ENCODE results near the gene EML6. TPM values are rescaled to one million over a fixed set of nuclear protein-coding genes. Genes with fewer than 3 reads are reported as not detected.

Gene EML6
- polyA plus RNA-seq, 1 donor (not counting 4 experiments of a cell fraction or from before 2014, with no cell fraction given), result 0.96 TPM

GRCh38 chr2:54902763-54903162 is 179.3 kb downstream of the EML6 start:
- no peaks in the 10 kb centered on the region for H3K9me1 ChIP-seq (ENCODE audit: control insufficient read depth, extremely low read depth, insufficient read depth, low read length)
- no peak for TF ChIP-seq EZH2 (IDR thresholded peaks at IDR 0.05; ENCODE audit: low read length)
- TF ChIP-seq CTCF (optimal IDR thresholded peaks at IDR 0.05 in 1 of 3, IDR thresholded peaks at IDR 0.05 in 1 of 3, conservative IDR thresholded peaks at IDR 0.05 in 1 of 3; ENCODE audit: extremely low read depth in 1 of 3, insufficient read depth in 2 of 3, low read length in 3 of 3), result no peak
- dilution Hi-C loops (cut with MboI; ENCODE audit: extremely low pct_ligation_motif_present, low sequenced_read_pairs), result no loop called here
- H3K27me3 ChIP-seq (ENCODE audit: control insufficient read depth, extremely low read depth, insufficient read depth, low read length), result no peaks in the 10 kb centered on the region
- no peak for DNase-seq (ENCODE audit: low read depth, low spot score)
- H3K27ac ChIP-seq (ENCODE audit: control insufficient read depth, insufficient read depth, low read length), result no peak overlapping the region
- no peaks in the 10 kb centered on the region for H3K9me3 ChIP-seq (ENCODE audit: control insufficient read depth, low read depth, low read length)
- H2AFZ ChIP-seq (ENCODE audit: control insufficient read depth, low read length), result no peak overlapping the region
- H3K4me3 ChIP-seq (ENCODE audit: control insufficient read depth in 2 of 3, extremely low read depth in 1 of 3, insufficient read depth in 2 of 3, low read depth in 1 of 3, low read length in 3 of 3), result no peak overlapping the region
- no peaks in the 10 kb centered on the region for H3K79me2 ChIP-seq (ENCODE audit: control insufficient read depth, insufficient read depth, low read length)
- H3K36me3 ChIP-seq (ENCODE audit: control insufficient read depth in 2 of 2, extremely low read depth in 1 of 2, insufficient read depth in 2 of 2, low read length in 2 of 2), result no peaks in the 10 kb centered on the region
- no peak overlapping the region for H3K9ac ChIP-seq (ENCODE audit: control insufficient read depth, extremely low read depth, insufficient read depth, low read length)
- H3K4me2 ChIP-seq (ENCODE audit: control insufficient read depth, extremely low read depth, insufficient read depth, low read depth, low read length), result no peak overlapping the region
- peaks cover 29% of the 10 kb centered on the region for H3K4me1 ChIP-seq (ENCODE audit: control insufficient read depth, extremely low read depth, insufficient read depth, low read length)
- H4K20me1 ChIP-seq (ENCODE audit: control insufficient read depth, extremely low read depth, insufficient read depth, low read length), result no peaks in the 10 kb centered on the region
- no peak for FAIRE-seq

- Histone ChIP-seq H3K9ac (ENCODE audit: control insufficient read depth, extremely low read depth, insufficient read depth, low read length) (peak overlapping the region; percentile 55), H3K27ac (ENCODE audit: control insufficient read depth, insufficient read depth, low read length) (peak overlapping the region; percentile 92), H3K9me1 (ENCODE audit: control insufficient read depth, extremely low read depth, insufficient read depth, low read length) (no peaks in the 10 kb centered on the region), H3K27me3 (ENCODE audit: control insufficient read depth, extremely low read depth, insufficient read depth, low read length) (no peaks in the 10 kb centered on the region), H3K4me1 (ENCODE audit: control insufficient read depth, extremely low read depth, insufficient read depth, low read length) (peaks cover 29% of the 10 kb centered on the region), H3K9me3 (ENCODE audit: control insufficient read depth, low read depth, low read length) (no peaks in the 10 kb centered on the region), H3K79me2 (ENCODE audit: control insufficient read depth, insufficient read depth, low read length) (no peaks in the 10 kb centered on the region), H3K4me3 (ENCODE audit: control insufficient read depth in 2 of 3, extremely low read depth in 1 of 3, insufficient read depth in 2 of 3, low read depth in 1 of 3, low read length in 3 of 3) (peak overlapping the region in 2 of 3 experiments; percentile 31 to 45), H3K36me3 (ENCODE audit: control insufficient read depth in 2 of 2, extremely low read depth in 1 of 2, insufficient read depth in 2 of 2, low read length in 2 of 2) (no peaks in the 10 kb centered on the region), H3K4me2 (ENCODE audit: control insufficient read depth, extremely low read depth, insufficient read depth, low read depth, low read length) (peak overlapping the region; percentile 87), H2AFZ (ENCODE audit: control insufficient read depth, low read length) (peak overlapping the region; percentile 42), H4K20me1 (ENCODE audit: control insufficient read depth, extremely low read depth, insufficient read depth, low read length) (no peaks in the 10 kb centered on the region)
- dilution Hi-C loops (cut with MboI; ENCODE audit: extremely low pct_ligation_motif_present, low sequenced_read_pairs), result no loop called here
- FAIRE-seq (peak; percentile 97), DNase-seq (ENCODE audit: low read depth, low spot score) (peak; percentile 90)
- TF ChIP-seq CTCF (optimal IDR thresholded peaks at IDR 0.05 in 1 of 3, IDR thresholded peaks at IDR 0.05 in 1 of 3, conservative IDR thresholded peaks at IDR 0.05 in 1 of 3; ENCODE audit: extremely low read depth in 1 of 3, insufficient read depth in 2 of 3, low read length in 3 of 3), result peak in 1 of 3 experiments; percentile 6
- no peak for TF ChIP-seq EZH2 (IDR thresholded peaks at IDR 0.05; ENCODE audit: low read length)
Measured at GRCh38 chr2:54903736-54904554, 180.5 kb downstream of the EML6 start.

Measured in keratinocyte (primary cell).